Inflammatory macrophage treated with lipopolysaccharide for 4 hours (primary cell): ENCODE results near the gene S100PBP.

ENCODE experiments used
- DNase-seq: peaks from one replicate; pipeline ENCODE4 v3.0.0-alpha.2; 2020

The S100PBP gene

GRCh38 chr1:32830092-32830852, 12.8 kb downstream of the S100PBP start:
- DNase-seq, result no peak

- no peak for DNase-seq
These were observed 14.4 kb downstream of the S100PBP start for GRCh38 chr1:32831878-32832277.

GRCh38 chr1:32848354-32849063, 31.1 kb downstream of the S100PBP start:
- DNase-seq, result no peak

- no peak for DNase-seq
These were observed 38.6 kb downstream of the S100PBP start for GRCh38 chr1:32855861-32856617.

GRCh38 chr1:32858136-32858535, 40.7 kb downstream of the S100PBP start:
- DNase-seq, result no peak

GRCh38 chr1:32858791-32859190, 41.3 kb downstream of the S100PBP start:
- DNase-seq, result no peak

GRCh38 chr1:32859915-32860314, 42.5 kb downstream of the S100PBP start:
- no peak for DNase-seq

- no peak for DNase-seq
These were observed 43.1 kb downstream of the S100PBP start for GRCh38 chr1:32860566-32860965.

- peak; percentile 42 for DNase-seq
These were observed 44.6 kb downstream of the S100PBP start for GRCh38 chr1:32861904-32862695.

GRCh38 chr1:32863218-32863880, 45.9 kb downstream of the S100PBP start:
- DNase-seq, result peak; percentile 31

- no peak for DNase-seq
These were observed 46.4 kb downstream of the S100PBP start for GRCh38 chr1:32863881-32864245.

- DNase-seq, result no peak
These were observed 47.0 kb downstream of the S100PBP start for GRCh38 chr1:32864375-32865019.

- no peak for DNase-seq
These were observed 48.4 kb downstream of the S100PBP start for GRCh38 chr1:32865639-32866405.

GRCh38 chr1:32867151-32867550, 49.7 kb downstream of the S100PBP start:
- no peak for DNase-seq

- DNase-seq, result no peak
These were observed 50.2 kb downstream of the S100PBP start for GRCh38 chr1:32867671-32868070.

- DNase-seq, result no peak
These were observed 50.6 kb downstream of the S100PBP start for GRCh38 chr1:32868085-32868484.

- DNase-seq, result no peak
These were observed 51.5 kb downstream of the S100PBP start for GRCh38 chr1:32868806-32869455.

- DNase-seq, result no peak
These were observed 52.6 kb downstream of the S100PBP start for GRCh38 chr1:32869923-32870614.

- DNase-seq, result no peak
These were observed 53.3 kb downstream of the S100PBP start, which contains the start of gene FNDC5 for GRCh38 chr1:32870615-32871363. TSS of gene FNDC5 (minus strand) at chr1:32870912.
